SJCRH30 (cell line): ENCODE data around the gene MXI1. TPM values are rescaled to one million over a fixed set of nuclear protein-coding genes. Genes with fewer than 3 reads are reported as not detected.

Experiments
- DNase-seq, 2 experiments: peaks; one replicate each; pipeline ENCODE4 v3.0.0-alpha.2; 2015 to 2020
- H3K27ac ChIP-seq: fragments of 250-450 bp; sonication (Bioruptor Pico); 2 replicates; pipeline ENCODE4 v1.5.1; 2020; ENCODE audit warnings: mild to moderate bottlenecking, moderate library complexity
- H3K27me3 ChIP-seq: fragments of 250-450 bp; sonication (Bioruptor Pico); 2 replicates; pipeline ENCODE4 v1.5.1; 2020; ENCODE audit warnings: mild to moderate bottlenecking, moderate library complexity
- H3K36me3 ChIP-seq: fragments of 250-450 bp; sonication (Bioruptor Pico); 2 replicates; pipeline ENCODE4 v1.5.1; 2020; ENCODE audit warnings: mild to moderate bottlenecking, moderate library complexity
- H3K4me1 ChIP-seq: fragments of 250-450 bp; sonication (Bioruptor Pico); 2 replicates; pipeline ENCODE4 v1.5.1; 2020; ENCODE audit warnings: mild to moderate bottlenecking, moderate library complexity
- H3K4me3 ChIP-seq: fragments of 250-450 bp; sonication (Bioruptor Pico); 2 replicates; pipeline ENCODE4 v1.5.1; 2020; ENCODE audit warnings: mild to moderate bottlenecking, moderate library complexity
- H3K9me3 ChIP-seq: fragments of 250-450 bp; sonication (Bioruptor Pico); replicated peaks from 2 replicates; pipeline ENCODE4 v1.5.1; 2020; ENCODE audit warnings: mild to moderate bottlenecking, moderate library complexity
- total RNA-seq: library from RNA; depleted of rRNA; stranded (reverse); fragments of >200 nt; shearing (Covaris generic); gene quantifications from 2 replicates; pipeline ENCODE4 v1.2.3, GENCODE V29; 2014

Gene MXI1
- total RNA-seq, 1 experiment from 2014 or later = 12.4 TPM

- Histone ChIP-seq H3K27ac (no peak overlapping the region), H3K4me3 (no peak overlapping the region), H3K36me3 (no peaks in the 10 kb centered on the region), H3K27me3 (no peaks in the 10 kb centered on the region), H3K4me1 (peaks cover 4% of the 10 kb centered on the region; the same call in 1 of the 2 replicates), H3K9me3 (no peaks in the 10 kb centered on the region)
- no peak for DNase-seq
These were observed 70.2 kb downstream of the MXI1 start for GRCh38 chr10:110277591-110277990.

- Histone ChIP-seq H3K27me3 (no peaks in the 10 kb centered on the region), H3K27ac (no peak overlapping the region), H3K4me3 (no peak overlapping the region), H3K36me3 (no peaks in the 10 kb centered on the region), H3K4me1 (peaks cover 4% of the 10 kb centered on the region; the same call in 1 of the 2 replicates), H3K9me3 (no peaks in the 10 kb centered on the region)
- DNase-seq = no peak
These were observed 71.4 kb downstream of the MXI1 start for GRCh38 chr10:110278562-110279406.

- H3K4me1 ChIP-seq = peaks cover under 1% of the 10 kb centered on the region; the same call in 1 of the 2 replicates
- no peaks in the 10 kb centered on the region for H3K36me3 ChIP-seq
- DNase-seq = peak; percentile 49 to 82
- H3K9me3 ChIP-seq = no peaks in the 10 kb centered on the region
- no peaks in the 10 kb centered on the region for H3K27me3 ChIP-seq
- H3K27ac ChIP-seq = no peak overlapping the region
- no peak overlapping the region for H3K4me3 ChIP-seq
These were observed 72.1 kb downstream of the MXI1 start for GRCh38 chr10:110279407-110279986.

GRCh38 chr10:110284262-110284661, 76.9 kb downstream of the MXI1 start:
- H3K4me3 ChIP-seq = no peak overlapping the region
- no peaks in the 10 kb centered on the region for H3K9me3 ChIP-seq
- no peaks in the 10 kb centered on the region for H3K27me3 ChIP-seq
- H3K4me1 ChIP-seq = no peaks in the 10 kb centered on the region
- no peak overlapping the region for H3K27ac ChIP-seq
- H3K36me3 ChIP-seq = peaks cover 11% of the 10 kb centered on the region
- no peak for DNase-seq

GRCh38 chr10:110285501-110285900, 78.1 kb downstream of the MXI1 start:
- H3K27ac ChIP-seq = no peak overlapping the region
- H3K36me3 ChIP-seq = peaks cover 23% of the 10 kb centered on the region

GRCh38 chr10:110286841-110287240, 79.4 kb downstream of the MXI1 start:
- DNase-seq = no peak

More at GRCh38 chr10:110285501-110285900, 78.1 kb downstream of the MXI1 start:
- Histone ChIP-seq H3K9me3 (no peaks in the 10 kb centered on the region), H3K4me3 (no peak overlapping the region), H3K27me3 (no peaks in the 10 kb centered on the region), H3K4me1 (no peaks in the 10 kb centered on the region)
- peak; percentile 8 to 34 for DNase-seq

GRCh38 chr10:110296966-110297365, 89.6 kb downstream of the MXI1 start:
- H3K27ac ChIP-seq = no peak overlapping the region
- H3K4me3 ChIP-seq = no peak overlapping the region
- H3K9me3 ChIP-seq = no peaks in the 10 kb centered on the region
- no peaks in the 10 kb centered on the region for H3K4me1 ChIP-seq
- H3K36me3 ChIP-seq = peaks cover 100% of the 10 kb centered on the region
- no peak for DNase-seq
- H3K27me3 ChIP-seq = no peaks in the 10 kb centered on the region

More at GRCh38 chr10:110286841-110287240, 79.4 kb downstream of the MXI1 start:
- no peaks in the 10 kb centered on the region for H3K4me1 ChIP-seq
- H3K27ac ChIP-seq = no peak overlapping the region
- H3K27me3 ChIP-seq = no peaks in the 10 kb centered on the region
- H3K9me3 ChIP-seq = no peaks in the 10 kb centered on the region
- peaks cover 32% of the 10 kb centered on the region for H3K36me3 ChIP-seq
- H3K4me3 ChIP-seq = no peak overlapping the region

- DNase-seq = no peak
- Histone ChIP-seq H3K27me3 (no peaks in the 10 kb centered on the region), H3K9me3 (no peaks in the 10 kb centered on the region), H3K27ac (no peak overlapping the region), H3K36me3 (peaks cover 78% of the 10 kb centered on the region), H3K4me3 (no peak overlapping the region), H3K4me1 (no peaks in the 10 kb centered on the region)
These were observed 93.1 kb downstream of the MXI1 start for GRCh38 chr10:110300486-110300986.

- H3K27me3 ChIP-seq = no peaks in the 10 kb centered on the region
- H3K36me3 ChIP-seq = peaks cover 46% of the 10 kb centered on the region
- no peaks in the 10 kb centered on the region for H3K9me3 ChIP-seq
- H3K4me1 ChIP-seq = no peaks in the 10 kb centered on the region
- peak overlapping the region; percentile 63; the same call in 1 of the 2 replicates for H3K27ac ChIP-seq
- peak overlapping the region; percentile 94 for H3K4me3 ChIP-seq
- DNase-seq = no peak
These were observed 96.3 kb downstream of the MXI1 start for GRCh38 chr10:110303681-110304080.

GRCh38 chr10:110304394-110304779, 97.0 kb downstream of the MXI1 start:
- peaks cover 39% of the 10 kb centered on the region for H3K36me3 ChIP-seq
- H3K4me3 ChIP-seq = peak overlapping the region; percentile 94
- no peaks in the 10 kb centered on the region for H3K4me1 ChIP-seq
- H3K9me3 ChIP-seq = no peaks in the 10 kb centered on the region
- H3K27me3 ChIP-seq = no peaks in the 10 kb centered on the region
- no peak for DNase-seq
- peak overlapping the region; percentile 63 for H3K27ac ChIP-seq

- peak within 1 kb of the TSS; percentile 63 for H3K27ac ChIP-seq
- H3K27me3 ChIP-seq = no peaks in the 10 kb centered on the region
- H3K36me3 ChIP-seq = peaks cover 34% of the 10 kb centered on the region
- no peaks in the 10 kb centered on the region for H3K4me1 ChIP-seq
- peak; percentile 99 to 100 for DNase-seq
- H3K4me3 ChIP-seq = peak within 1 kb of the TSS; percentile 94
- no peaks in the 10 kb centered on the region for H3K9me3 ChIP-seq
These were observed 97.5 kb downstream of the MXI1 start, which contains the start of gene SMNDC1 for GRCh38 chr10:110304780-110305421. Gene SMNDC1 (minus strand): TSS chr10:110304920. CDS start chr10:110303587, 1,333 bp downstream.

GRCh38 chr10:110305767-110306451, 98.5 kb downstream of the MXI1 start:
- Histone ChIP-seq H3K4me3 (peak overlapping the region; percentile 94), H3K27me3 (no peaks in the 10 kb centered on the region), H3K27ac (no peak overlapping the region), H3K4me1 (no peaks in the 10 kb centered on the region), H3K9me3 (no peaks in the 10 kb centered on the region), H3K36me3 (peaks cover 24% of the 10 kb centered on the region)
- peak; percentile 53 to 81 for DNase-seq

GRCh38 chr10:110306452-110306768, 99.0 kb downstream of the MXI1 start:
- Histone ChIP-seq H3K9me3 (no peaks in the 10 kb centered on the region), H3K4me1 (no peaks in the 10 kb centered on the region), H3K27ac (no peak overlapping the region), H3K4me3 (peak overlapping the region; percentile 94; the same call in 1 of the 2 replicates), H3K36me3 (peaks cover 19% of the 10 kb centered on the region), H3K27me3 (no peaks in the 10 kb centered on the region)
- no peak for DNase-seq

- no peak overlapping the region for H3K27ac ChIP-seq
- peaks cover 5% of the 10 kb centered on the region for H3K36me3 ChIP-seq
- DNase-seq = no peak
- no peaks in the 10 kb centered on the region for H3K4me1 ChIP-seq
- no peaks in the 10 kb centered on the region for H3K27me3 ChIP-seq
- no peak overlapping the region for H3K4me3 ChIP-seq
- H3K9me3 ChIP-seq = no peaks in the 10 kb centered on the region
These were observed 100.4 kb downstream of the MXI1 start for GRCh38 chr10:110307805-110308204.
